HuH-7 (cell line): ENCODE data around the gene SNORC.

Experiments
- DNase-seq: peaks from one replicate; pipeline ENCODE4 v3.0.0; 2011; ENCODE audit warnings: low spot score

SNORC gene

DNA sequence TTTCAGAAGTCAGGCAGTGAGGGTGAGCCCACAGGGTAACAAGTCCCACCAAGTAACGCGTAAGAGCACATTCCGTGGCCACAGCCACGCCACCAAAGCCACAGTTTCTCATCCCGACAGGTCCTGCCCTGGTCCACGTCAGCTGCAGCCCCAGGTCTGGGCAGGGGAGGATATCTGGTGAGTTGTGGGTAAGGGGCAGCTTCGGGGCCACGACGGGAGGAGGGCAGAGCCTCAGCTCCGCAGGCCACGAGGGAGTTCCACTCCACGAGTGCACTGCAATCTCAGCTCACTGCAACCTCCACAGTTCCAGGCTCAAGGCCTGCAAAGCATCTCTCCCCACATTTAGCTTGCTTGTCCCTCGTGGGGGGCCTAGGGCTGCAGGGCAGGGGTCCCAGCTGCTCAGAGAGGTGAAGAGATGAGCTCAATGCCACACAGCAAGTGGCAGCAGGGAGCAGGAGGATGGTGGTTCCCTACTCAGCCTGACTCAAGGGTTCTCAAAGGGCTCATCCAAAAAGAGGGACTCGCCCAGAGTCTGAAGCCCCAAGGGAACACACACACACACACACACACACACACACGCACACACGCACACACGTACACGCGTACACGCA, 12.5 kb downstream of the SNORC start:
- no peak for DNase-seq

DNA sequence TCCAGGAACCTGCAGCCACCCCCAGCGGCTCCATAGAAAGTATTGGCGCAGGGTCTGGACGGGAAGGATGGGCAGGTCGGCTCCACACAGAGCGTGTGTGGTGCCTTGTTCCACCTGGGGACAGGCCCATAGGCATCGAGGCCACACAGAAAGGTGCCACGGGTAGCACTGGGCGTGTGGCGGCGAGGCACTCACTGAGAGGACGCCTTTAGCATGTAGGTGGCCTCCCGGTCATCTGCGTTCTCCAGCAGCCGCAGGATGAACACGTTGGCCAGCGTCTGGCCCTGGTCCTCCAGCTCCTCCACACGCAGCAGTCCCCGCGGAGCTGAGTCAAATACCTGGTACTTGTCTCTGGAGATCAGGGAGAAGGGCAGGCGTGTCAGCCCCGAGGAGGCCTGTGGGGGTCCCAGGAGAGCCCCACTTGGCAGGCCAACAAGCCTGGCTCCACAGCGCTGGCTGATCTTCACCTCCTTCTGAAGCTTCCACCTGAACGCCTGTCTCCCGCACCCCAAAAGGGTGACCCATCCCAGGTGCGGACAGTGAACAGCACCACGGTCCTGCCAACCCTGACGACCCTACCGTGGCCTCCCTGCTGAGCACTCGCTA, 13.2 kb downstream of the SNORC start:
- no peak for DNase-seq

GRCh38 chr2:232884001-232884421, 13.9 kb downstream of the SNORC start:
- DNase-seq = no peak

DNA sequence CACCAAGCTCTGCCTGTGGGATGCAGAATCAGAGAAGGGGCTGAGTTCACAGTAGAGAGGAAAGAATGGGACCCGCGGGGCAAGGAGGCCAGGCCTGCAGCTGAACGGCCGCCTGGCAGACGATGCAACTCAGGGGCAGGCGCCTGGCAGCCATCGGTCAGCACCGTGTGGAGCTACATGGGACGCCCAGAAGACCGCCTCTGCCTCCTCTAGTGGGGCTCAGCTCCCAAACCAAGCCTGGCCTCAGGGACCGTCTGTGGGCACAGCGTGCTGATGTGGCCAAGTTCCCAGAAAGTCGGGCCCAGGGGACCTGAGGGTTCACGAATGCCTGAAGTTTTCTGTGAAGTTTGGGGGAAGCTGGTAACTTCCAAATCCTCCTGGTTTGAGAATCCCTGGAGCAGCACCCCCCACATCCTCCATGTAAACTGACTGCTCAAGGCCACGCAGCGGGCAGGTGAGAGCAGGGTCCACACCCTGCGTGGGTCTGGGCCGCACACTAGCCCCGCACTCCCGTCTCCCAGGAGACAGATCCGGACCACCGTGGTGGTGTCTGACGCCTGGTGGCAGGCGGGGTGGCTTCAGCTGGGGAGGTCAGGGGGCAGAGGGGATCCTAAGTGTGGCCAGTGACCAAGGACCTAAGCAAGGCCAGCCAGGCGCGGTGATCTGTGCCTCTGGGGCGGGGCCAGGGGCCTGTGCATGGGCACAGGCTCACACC, 14.6 kb downstream of the SNORC start:
- no peak for DNase-seq

- no peak for DNase-seq
Measured at GRCh38 chr2:232885264-232885961, 15.3 kb downstream of the SNORC start.

DNA sequence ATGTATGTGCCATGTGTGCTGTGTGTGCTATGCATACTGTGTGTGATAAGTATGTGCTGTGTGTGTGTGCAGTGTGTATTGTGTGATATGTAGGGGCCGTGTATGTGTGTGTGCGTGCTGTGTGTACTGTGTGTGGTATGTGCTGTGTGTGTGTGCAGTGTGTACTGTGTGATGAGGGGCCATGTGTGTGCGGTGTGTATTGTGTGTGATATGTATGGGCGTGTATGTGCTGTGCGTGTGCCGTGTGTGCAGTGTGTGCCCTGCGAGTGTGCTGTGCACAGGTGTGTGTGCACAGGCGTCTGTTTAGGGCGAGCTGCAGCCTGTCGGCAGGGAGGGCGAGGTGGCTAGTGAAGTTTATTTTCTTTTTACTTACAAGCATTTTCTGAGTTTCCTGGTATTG, 16.1 kb downstream of the SNORC start:
- no peak for DNase-seq

- DNase-seq = no peak
Measured at GRCh38 chr2:232886632-232887031, 16.6 kb downstream of the SNORC start.

DNA sequence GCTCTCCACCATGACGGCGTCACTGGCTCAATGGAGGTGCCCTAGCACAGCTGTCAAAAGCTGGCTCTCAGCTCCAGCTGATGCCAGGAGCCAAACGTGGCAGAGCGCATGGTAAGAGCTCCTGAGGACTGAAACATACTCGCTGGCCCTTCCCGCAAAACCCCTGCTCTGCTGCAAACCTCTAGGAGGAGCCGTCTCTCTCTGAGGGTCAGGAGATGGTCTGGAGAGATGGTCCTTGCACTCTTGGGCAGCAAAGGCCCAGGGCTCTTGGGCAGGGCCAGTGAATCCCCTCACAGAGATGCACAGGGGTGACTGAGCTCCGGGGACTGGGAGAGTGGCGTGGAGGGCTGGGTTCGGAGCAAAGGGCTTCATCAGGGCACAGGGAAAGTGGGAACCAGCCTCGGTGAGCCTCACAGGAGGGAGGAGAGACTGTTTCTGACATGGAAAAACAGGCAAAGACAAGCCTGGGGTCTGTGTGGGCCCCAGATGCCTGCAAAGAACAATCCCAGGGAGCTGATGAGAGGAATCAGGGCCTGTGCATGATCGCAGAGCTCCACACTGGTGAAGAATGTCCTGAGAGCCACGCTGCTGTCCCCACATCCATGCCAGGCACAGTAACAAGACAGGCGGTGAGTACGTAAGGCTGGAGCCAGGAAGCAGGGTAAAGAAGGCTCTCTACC, 17.2 kb downstream of the SNORC start:
- no peak for DNase-seq

- DNase-seq = no peak
Measured at GRCh38 chr2:232888099-232888836, 18.2 kb downstream of the SNORC start.

DNA sequence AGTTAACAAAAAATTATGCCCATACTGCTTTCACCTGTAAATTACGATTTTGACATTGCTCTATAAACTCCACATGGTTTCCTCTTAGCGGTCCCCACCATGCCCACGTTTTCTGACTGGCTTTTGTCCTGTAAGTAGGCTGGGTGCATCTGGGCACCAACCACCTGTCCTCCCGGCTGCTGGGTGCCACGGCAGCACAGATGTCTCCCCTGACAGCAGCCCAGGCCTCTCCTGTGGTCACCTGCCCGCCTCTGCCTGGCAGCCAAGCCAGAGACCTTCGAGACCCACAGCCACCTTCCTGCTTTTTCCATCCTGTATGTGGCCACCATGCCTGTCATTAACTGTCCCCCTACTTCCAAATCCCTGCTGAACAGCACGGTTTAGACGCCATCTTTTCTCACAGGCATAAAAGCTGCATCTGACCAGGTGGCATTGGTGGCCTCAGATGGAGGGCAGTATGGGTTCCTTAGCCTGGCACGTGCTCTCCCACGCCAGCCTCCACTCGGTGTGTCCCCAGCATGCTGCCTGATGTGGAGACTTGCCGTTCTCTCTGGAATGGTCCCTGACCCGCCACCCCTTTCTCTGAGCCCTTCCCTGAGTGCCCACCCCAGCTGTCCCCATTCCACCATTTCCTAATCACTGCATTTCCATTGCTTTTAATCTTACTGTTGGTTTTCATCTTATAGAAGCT, 18.9 kb downstream of the SNORC start:
- DNase-seq = no peak

- DNase-seq = no peak
Measured at GRCh38 chr2:232889876-232890401, 19.9 kb downstream of the SNORC start.

- DNase-seq = no peak
Measured at GRCh38 chr2:232890536-232890895, 20.5 kb downstream of the SNORC start.

- DNase-seq = no peak
Measured at GRCh38 chr2:232890896-232891601, 21.0 kb downstream of the SNORC start.

DNA sequence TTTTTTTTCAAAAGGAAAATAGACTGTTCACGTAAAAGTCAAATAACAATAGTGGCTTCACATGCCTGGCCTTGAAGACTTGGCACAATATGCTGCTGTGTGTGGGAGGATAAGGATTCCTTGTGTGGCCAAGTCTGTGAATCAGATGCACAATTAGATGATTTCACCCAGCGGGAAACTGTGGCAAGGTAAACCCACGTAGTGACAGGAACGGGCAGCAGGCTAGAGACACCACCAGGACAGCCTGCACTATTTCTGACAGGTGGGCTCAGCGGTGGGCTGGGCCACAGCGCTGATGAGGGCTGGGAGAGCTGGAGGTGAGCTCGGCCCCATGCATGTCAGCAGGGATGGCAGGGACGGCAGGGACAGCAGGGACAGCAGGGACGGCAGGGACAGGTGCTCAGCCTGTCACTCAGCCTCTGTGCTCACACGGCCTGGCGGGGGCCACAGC, 21.6 kb downstream of the SNORC start:
- DNase-seq = no peak

- no peak for DNase-seq
Measured at GRCh38 chr2:232892221-232892620, 22.2 kb downstream of the SNORC start.

DNA sequence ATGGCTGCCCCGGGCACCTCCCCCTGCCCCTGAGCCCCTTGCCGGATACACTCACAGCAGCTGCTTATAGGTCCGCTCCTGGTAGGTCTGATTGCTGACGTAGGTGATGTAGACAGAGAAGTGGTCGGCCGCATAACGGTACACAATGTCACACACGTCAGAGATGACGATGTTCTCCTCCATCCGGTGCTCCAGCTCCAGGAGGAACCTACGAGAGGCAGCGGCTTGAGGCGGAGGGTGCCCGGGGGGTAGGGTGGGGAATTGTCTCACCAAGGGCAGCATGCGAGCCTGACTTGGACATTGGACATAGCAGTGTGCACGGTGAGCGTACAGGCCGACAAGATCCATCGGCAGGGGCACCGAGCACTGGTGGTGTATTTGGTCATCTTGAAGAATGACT, 22.8 kb downstream of the SNORC start:
- DNase-seq = no peak

DNA sequence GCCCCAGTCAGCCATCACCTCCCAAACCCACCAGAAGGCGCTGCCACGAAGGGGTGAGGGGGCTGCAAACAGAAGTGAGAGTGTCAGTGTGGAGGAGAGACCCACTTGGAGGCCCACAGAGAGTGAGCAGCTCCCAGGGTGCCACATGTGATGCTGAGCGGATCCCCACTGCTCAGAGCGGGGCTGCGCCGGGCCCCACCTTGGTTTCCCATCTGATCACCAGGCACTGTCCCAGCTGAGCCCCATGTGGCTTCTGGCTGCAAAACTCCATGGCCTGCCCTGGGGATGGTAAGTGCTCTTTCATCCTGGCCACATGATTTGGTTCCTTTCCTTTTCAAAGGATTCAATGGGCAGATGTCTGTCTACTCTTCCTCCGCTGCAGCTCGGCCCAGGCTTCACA, 23.8 kb downstream of the SNORC start:
- no peak for DNase-seq

DNA sequence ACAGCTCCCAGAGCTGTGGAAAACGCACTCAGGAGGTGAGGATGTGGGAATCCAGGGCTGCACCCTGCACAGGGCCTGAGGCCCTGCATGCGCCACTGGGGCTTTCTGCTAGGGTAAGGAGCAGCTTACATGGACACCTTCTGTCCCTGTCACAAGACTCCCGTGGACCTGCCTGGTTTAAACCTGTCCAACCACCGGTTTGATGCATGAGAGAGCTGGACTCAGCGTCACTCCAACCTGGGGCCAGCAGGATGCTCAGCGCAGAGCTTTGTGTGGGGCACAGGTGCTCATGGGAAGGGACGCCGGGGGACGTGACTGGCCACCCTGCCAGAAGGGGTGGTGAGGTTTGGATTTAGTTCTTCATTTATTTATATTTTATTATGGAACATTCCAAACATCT, 24.2 kb downstream of the SNORC start:
- no peak for DNase-seq

GRCh38 chr2:232894746-232895145, 24.7 kb downstream of the SNORC start:
- no peak for DNase-seq

- DNase-seq = no peak
Measured at GRCh38 chr2:232896111-232896510, 26.0 kb downstream of the SNORC start.
